ENCODE data around the gene KRT31.

The KRT31 gene

GRCh38 chr17:41413353-41413957, 16.0 kb upstream of the KRT31 start:
- no peak overlapping the region for H3K4me3 ChIP-seq (ENCODE audit: low read length)
- TF ChIP-seq CTCF (conservative IDR thresholded peaks at IDR 0.05; ENCODE audit: low read depth, low read length) = no peak
- DNase-seq (ENCODE audit: low read depth) = no peak

GRCh38 chr17:41411072-41411840, 13.8 kb upstream of the KRT31 start:
- no peak for DNase-seq (ENCODE audit: low read depth)
- TF ChIP-seq CTCF (conservative IDR thresholded peaks at IDR 0.05; ENCODE audit: low read depth, low read length) = no peak
- no peak overlapping the region for H3K4me3 ChIP-seq (ENCODE audit: low read length)

- H3K4me3 ChIP-seq (ENCODE audit: low read length) = no peak overlapping the region
- DNase-seq (ENCODE audit: low read depth) = no peak
- TF ChIP-seq CTCF (conservative IDR thresholded peaks at IDR 0.05; ENCODE audit: low read depth, low read length) = no peak
Observed at GRCh38 chr17:41407226-41407625, 9.8 kb upstream of the KRT31 start.

- TF ChIP-seq CTCF (conservative IDR thresholded peaks at IDR 0.05; ENCODE audit: low read depth, low read length) = peak; percentile 13
- DNase-seq (ENCODE audit: low read depth) = no peak
- H3K4me3 ChIP-seq (ENCODE audit: low read length) = no peak overlapping the region
Observed at GRCh38 chr17:41406205-41406604, 8.8 kb upstream of the KRT31 start.

GRCh38 chr17:41404024-41404671, 6.7 kb upstream of the KRT31 start:
- peak; percentile 88 for DNase-seq (ENCODE audit: low read depth)
- TF ChIP-seq CTCF (conservative IDR thresholded peaks at IDR 0.05; ENCODE audit: low read depth, low read length) = no peak
- H3K4me3 ChIP-seq (ENCODE audit: low read length) = no peak overlapping the region

- no peak overlapping the region for H3K4me3 ChIP-seq (ENCODE audit: low read length)
- no peak for TF ChIP-seq CTCF (conservative IDR thresholded peaks at IDR 0.05; ENCODE audit: low read depth, low read length)
- no peak for DNase-seq (ENCODE audit: low read depth)
Observed at GRCh38 chr17:41403404-41404023, 6.1 kb upstream of the KRT31 start.

Measured in retinal pigment epithelial cell (primary cell).